ENCODE results near the gene SIAE. TPM values are rescaled to one million over a fixed set of nuclear protein-coding genes. Genes with fewer than 3 reads are reported as not detected.

Gene SIAE
- total and polyA plus RNA-seq, 10 of the 15 experiments (the other 5 are each of a cell fraction or from before 2014, with no cell fraction given) = 0.93 to 6.9 (median 4.2) TPM

DNA sequence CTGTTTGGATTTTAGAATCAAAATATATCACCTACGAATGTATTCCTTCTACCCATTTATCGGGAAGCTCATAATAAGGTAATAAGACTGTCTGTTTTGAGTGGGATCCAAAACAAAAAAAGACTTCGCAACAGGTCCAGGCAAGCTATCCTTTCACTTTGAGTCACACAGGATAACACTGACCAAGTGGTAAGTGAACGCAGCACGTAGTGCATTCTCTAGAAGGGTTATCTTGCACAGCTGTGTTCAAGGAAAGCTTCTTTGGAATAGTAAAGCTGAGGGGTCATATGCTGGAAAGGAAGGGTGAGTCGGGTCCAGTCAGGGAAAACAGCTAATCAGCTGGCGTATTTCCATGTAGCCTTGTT lies 43.9 kb upstream of the SIAE start (continued):
- no peak for TF ChIP-seq ZBED1 (IDR thresholded peaks at IDR 0.05; ENCODE audit: borderline replicate concordance)
- TF ChIP-seq YY1 (IDR thresholded peaks at IDR 0.05; ENCODE audit: low read depth, low read length) = no peak
- no peak for TF ChIP-seq RBBP5 (conservative IDR thresholded peaks at IDR 0.05)
- no peak for TF ChIP-seq GABPA (IDR thresholded peaks at IDR 0.05; ENCODE audit: low read depth)
- no peak for TF ChIP-seq MYC (IDR thresholded peaks at IDR 0.05; ENCODE audit: insufficient read depth, insufficient read length, insufficient replicate concordance, low read length, severe bottlenecking)
- no peak for TF ChIP-seq FOS (IDR thresholded peaks at IDR 0.05; ENCODE audit: borderline replicate concordance, extremely low read depth, insufficient read length)
- TF ChIP-seq USF2 (IDR thresholded peaks at IDR 0.05; ENCODE audit: borderline replicate concordance, low read depth, low read length) = no peak
- no peak for TF ChIP-seq SUPT20H (IDR thresholded peaks at IDR 0.05; ENCODE audit: borderline replicate concordance, control insufficient read depth, low read depth, low read length)
- TF ChIP-seq BCL3 (IDR thresholded peaks at IDR 0.05; ENCODE audit: borderline replicate concordance, insufficient read depth, low read depth, low read length, poor library complexity, severe bottlenecking) = no peak
- TF ChIP-seq, protein P1, sequence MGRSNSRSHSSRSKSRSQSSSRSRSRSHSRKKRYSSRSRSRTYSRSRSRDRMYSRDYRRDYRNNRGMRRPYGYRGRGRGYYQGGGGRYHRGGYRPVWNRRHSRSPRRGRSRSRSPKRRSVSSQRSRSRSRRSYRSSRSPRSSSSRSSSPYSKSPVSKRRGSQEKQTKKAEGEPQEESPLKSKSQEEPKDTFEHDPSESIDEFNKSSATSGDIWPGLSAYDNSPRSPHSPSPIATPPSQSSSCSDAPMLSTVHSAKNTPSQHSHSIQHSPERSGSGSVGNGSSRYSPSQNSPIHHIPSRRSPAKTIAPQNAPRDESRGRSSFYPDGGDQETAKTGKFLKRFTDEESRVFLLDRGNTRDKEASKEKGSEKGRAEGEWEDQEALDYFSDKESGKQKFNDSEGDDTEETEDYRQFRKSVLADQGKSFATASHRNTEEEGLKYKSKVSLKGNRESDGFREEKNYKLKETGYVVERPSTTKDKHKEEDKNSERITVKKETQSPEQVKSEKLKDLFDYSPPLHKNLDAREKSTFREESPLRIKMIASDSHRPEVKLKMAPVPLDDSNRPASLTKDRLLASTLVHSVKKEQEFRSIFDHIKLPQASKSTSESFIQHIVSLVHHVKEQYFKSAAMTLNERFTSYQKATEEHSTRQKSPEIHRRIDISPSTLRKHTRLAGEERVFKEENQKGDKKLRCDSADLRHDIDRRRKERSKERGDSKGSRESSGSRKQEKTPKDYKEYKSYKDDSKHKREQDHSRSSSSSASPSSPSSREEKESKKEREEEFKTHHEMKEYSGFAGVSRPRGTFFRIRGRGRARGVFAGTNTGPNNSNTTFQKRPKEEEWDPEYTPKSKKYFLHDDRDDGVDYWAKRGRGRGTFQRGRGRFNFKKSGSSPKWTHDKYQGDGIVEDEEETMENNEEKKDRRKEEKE (IDR thresholded peaks at IDR 0.05) = no peak
- no peak for TF ChIP-seq RELA (IDR thresholded peaks at IDR 0.05; ENCODE audit: borderline replicate concordance, partially characterized antibody)
- no peak for TF ChIP-seq SIX5 (IDR thresholded peaks at IDR 0.05; ENCODE audit: low read depth, low read length, severe bottlenecking)
- peak; percentile 64; the same call in 1 of the 2 replicates for TF ChIP-seq JUNB (IDR thresholded peaks at IDR 0.05)
- TF ChIP-seq MTA2 (IDR thresholded peaks at IDR 0.05; ENCODE audit: low read depth) = peak; percentile 55
- TF ChIP-seq NFYB (IDR thresholded peaks at IDR 0.05; ENCODE audit: insufficient read depth, low read depth, low read length) = no peak
- no peak for TF ChIP-seq PML (IDR thresholded peaks at IDR 0.05; ENCODE audit: low read length)
- no peak for TF ChIP-seq KAT2A (conservative IDR thresholded peaks at IDR 0.05; ENCODE audit: control insufficient read depth, low read depth, low read length)
- TF ChIP-seq ZSCAN29 (IDR thresholded peaks at IDR 0.05) = no peak
- TF ChIP-seq ZNF24 (IDR thresholded peaks at IDR 0.05) = no peak
- TF ChIP-seq ZNF207 (IDR thresholded peaks at IDR 0.05; ENCODE audit: borderline replicate concordance) = no peak
- TF ChIP-seq TCF12 (IDR thresholded peaks at IDR 0.05; ENCODE audit: low read depth, low read length) = no peak
